Ishikawa (cell line): ENCODE results near the gene ITIH5.

Experiments
- CREB1 ChIP-seq: IDR thresholded peaks from 2 replicates; pipeline ENCODE4 v1.6.1; 2012; ENCODE audit warnings: low read depth
- EP300 ChIP-seq: IDR thresholded peaks from 2 replicates; pipeline ENCODE4 v1.6.1; 2012; ENCODE audit warnings: borderline replicate concordance
- FOXM1 ChIP-seq: IDR thresholded peaks from 2 replicates; pipeline ENCODE4 v1.6.1; 2012; ENCODE audit warnings: low read depth, borderline replicate concordance
- RAD21 ChIP-seq: IDR thresholded peaks from 2 replicates; pipeline ENCODE4 v1.6.1; 2012; ENCODE audit warnings: low read depth
- TAF1 ChIP-seq: IDR thresholded peaks from 2 replicates; pipeline ENCODE4 v1.6.1; 2012; ENCODE audit warnings: low read depth, mild to moderate bottlenecking
- TCF12 ChIP-seq: IDR thresholded peaks from 2 replicates; pipeline ENCODE4 v1.6.1; 2012; ENCODE audit warnings: low read depth
- TEAD4 ChIP-seq: IDR thresholded peaks from 2 replicates; pipeline ENCODE4 v1.6.1; 2012
- ZBTB7A ChIP-seq: IDR thresholded peaks from 2 replicates; pipeline ENCODE4 v1.6.1; 2012; ENCODE audit warnings: low read depth
- TF ChIP-seq, protein P1 (sequence below): IDR thresholded peaks from 2 replicates; pipeline ENCODE4 v1.6.1; 2012
- TF ChIP-seq, protein P2 (sequence below): IDR thresholded peaks from 2 replicates; pipeline ENCODE4 v1.6.1; 2012
- TF ChIP-seq, protein P3 (sequence below): IDR thresholded peaks from 2 replicates; pipeline ENCODE4 v1.6.1; 2012; ENCODE audit warnings: low read depth, mild to moderate bottlenecking

DNA sequence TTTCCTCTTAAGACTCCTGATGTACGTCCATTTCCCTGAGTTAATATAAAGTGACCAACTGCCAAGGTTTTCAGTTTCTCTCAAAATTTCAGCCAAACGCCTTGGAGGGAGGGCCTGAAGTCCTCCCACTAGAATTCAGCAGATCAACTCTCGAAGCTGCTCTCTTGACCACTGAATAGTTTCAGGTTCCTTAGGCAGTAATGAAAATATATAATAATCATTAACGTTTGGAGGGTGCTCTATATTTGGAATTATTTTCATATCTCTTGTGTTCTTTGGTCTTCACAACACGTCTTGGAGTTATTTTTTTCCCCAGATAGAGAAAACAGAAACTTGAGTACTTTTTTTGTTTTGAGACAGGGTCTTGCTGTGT lies 132.3 kb downstream of the ITIH5 start:
- TF ChIP-seq, protein P1, sequence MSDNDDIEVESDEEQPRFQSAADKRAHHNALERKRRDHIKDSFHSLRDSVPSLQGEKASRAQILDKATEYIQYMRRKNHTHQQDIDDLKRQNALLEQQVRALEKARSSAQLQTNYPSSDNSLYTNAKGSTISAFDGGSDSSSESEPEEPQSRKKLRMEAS, result no peak
- TF ChIP-seq ZBTB7A, result no peak
- no peak for TF ChIP-seq RAD21
- TF ChIP-seq, protein P2, sequence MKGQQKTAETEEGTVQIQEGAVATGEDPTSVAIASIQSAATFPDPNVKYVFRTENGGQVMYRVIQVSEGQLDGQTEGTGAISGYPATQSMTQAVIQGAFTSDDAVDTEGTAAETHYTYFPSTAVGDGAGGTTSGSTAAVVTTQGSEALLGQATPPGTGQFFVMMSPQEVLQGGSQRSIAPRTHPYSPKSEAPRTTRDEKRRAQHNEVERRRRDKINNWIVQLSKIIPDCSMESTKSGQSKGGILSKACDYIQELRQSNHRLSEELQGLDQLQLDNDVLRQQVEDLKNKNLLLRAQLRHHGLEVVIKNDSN, result no peak
- no peak for TF ChIP-seq EP300
- TF ChIP-seq TCF12, result no peak
- TF ChIP-seq FOXM1, result no peak
- TF ChIP-seq, protein P3, sequence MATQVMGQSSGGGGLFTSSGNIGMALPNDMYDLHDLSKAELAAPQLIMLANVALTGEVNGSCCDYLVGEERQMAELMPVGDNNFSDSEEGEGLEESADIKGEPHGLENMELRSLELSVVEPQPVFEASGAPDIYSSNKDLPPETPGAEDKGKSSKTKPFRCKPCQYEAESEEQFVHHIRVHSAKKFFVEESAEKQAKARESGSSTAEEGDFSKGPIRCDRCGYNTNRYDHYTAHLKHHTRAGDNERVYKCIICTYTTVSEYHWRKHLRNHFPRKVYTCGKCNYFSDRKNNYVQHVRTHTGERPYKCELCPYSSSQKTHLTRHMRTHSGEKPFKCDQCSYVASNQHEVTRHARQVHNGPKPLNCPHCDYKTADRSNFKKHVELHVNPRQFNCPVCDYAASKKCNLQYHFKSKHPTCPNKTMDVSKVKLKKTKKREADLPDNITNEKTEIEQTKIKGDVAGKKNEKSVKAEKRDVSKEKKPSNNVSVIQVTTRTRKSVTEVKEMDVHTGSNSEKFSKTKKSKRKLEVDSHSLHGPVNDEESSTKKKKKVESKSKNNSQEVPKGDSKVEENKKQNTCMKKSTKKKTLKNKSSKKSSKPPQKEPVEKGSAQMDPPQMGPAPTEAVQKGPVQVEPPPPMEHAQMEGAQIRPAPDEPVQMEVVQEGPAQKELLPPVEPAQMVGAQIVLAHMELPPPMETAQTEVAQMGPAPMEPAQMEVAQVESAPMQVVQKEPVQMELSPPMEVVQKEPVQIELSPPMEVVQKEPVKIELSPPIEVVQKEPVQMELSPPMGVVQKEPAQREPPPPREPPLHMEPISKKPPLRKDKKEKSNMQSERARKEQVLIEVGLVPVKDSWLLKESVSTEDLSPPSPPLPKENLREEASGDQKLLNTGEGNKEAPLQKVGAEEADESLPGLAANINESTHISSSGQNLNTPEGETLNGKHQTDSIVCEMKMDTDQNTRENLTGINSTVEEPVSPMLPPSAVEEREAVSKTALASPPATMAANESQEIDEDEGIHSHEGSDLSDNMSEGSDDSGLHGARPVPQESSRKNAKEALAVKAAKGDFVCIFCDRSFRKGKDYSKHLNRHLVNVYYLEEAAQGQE, result no peak
- no peak for TF ChIP-seq TAF1
- TF ChIP-seq TEAD4, result no peak
- TF ChIP-seq CREB1, result no peak
